OCI-LY7 (cell line): ENCODE results near the gene WASF2.

Experiments used
- CTCF ChIP-seq: fragments of 200-600 bp; sonication (generic); conservative IDR thresholded peaks from 2 replicates; pipeline ENCODE4 v1.5.1; 2014; ENCODE audit warnings: mild to moderate bottlenecking, antibody characterized with exemption, low read length, moderate library complexity, mixed read lengths
- EZH2phosphoT487 ChIP-seq: fragments of 200-600 bp; sonication (generic); IDR thresholded peaks from 2 replicates; pipeline ENCODE4 v1.6.1; 2018; ENCODE audit warnings: low read depth, borderline replicate concordance, mild to moderate bottlenecking, mixed run types, antibody characterized with exemption, low read length, moderate library complexity, mixed read lengths

DNA sequence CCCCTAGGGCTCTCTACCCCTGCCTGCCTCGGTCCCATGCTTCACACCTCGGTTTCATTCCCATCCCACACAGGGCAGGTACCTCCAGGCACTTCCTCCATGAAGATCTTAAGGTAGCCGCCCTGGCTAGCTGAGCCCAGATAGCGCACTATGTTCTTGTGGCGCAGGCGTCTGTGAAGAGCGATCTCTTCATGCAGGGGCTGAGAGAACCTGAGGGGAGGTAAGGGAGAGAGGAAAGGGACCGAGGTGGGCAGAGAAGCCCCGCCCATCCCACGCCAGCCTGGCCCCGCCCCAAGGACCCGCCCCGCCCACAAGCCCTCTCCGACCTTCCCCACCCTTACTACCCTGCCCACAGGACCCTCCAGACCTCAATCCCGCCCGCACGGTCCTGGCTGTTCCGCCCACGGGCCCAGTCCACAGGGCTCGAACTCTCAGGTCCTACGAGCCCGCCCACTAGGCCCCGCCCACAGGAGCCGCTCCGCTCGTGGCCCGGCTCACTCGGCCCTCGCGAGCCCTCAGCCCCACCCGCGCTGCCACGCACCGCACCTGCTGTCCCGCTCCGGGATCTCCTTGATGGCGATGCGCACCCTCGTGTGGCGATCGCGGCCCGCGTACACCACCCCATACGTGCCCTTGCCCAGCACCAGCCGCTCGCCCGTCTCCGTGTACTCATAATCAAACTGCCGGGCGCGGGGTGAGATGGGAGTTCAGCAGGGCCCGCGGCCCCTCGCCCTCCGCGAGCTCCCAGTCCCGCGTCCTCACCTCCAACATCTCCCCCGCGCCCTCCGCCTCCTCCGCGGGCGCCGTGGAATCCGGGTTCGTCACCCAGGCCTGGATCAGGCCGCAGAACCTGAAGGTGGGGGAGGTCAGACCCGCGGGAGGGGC is 129.6 kb downstream of the WASF2 start:
- TF ChIP-seq CTCF (no peak), EZH2phosphoT487 (no peak)
